Measurements from ENCODE around the gene INAFM2.

INAFM2 gene

DNA sequence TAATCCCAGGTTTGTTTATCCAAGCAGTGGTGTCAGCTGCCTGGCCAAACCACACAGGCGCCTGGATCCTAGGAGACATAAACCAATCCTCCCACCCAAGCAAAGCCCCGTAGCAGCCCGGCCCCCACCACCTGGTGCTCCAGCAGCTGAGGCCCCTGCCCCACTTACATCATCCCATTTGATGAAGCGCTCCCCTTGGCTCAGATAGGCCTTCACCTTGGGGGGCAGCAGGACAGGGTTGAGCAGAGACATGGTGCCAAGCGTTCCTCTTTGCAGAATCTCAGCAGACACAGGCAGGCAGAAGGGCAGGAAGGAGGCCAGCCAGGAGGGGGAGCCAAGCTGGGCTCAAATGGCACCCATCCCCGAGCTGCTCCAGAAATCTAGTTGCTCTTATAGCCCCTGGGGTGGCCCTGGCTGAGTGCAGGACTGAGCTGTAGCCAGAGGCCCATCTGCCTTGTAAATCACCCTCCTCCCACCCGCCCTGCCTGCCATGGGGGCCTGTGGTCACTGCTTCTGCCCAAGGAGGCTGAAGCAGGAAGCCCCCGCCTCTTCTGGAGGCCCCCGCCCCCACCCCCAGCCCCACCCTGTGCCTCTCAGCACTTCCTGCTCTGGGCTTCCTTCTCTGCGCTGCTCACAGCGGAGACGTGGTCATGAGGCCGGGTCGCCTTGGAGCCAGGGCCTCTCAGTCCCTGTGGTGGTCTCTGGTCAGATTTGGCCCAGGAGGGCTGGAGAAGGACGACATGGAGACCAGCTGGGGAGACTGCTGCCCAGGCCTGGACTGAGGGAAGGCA lies 15.9 kb upstream of the INAFM2 start, which contains the start of gene PLCB2:
Gene PLCB2 (minus strand): TSS at position 515 of the 791 bp plus-strand sequence. CDS start 263 bp downstream, at position 252.
- DNase-seq = peak; percentile 67 to 73

DNA sequence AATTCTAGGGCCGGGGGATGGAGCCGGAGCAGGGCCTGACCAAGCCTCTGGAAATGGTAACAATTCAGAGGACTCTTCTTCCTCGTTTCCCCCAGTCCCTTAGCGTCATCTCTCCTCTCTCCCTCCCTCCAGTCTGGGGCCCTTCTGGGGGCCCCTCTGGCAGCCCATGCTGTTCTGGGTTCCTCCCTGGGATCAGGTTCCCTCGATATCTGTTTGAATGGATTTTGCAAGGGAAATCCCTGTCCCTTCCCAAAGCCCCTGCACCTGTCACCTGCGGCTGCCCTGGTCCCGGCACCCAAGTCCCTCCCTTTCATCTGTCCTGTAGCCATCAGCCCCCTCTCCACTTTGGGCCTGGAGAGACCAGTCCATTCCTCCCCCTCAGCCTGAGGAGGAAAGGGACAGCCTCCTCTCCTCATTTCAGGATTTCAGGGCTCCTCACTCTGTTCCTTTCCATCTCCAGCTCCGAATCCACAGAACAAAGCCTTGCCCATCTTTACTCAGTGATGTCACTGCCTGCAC lies 14.1 kb upstream of the INAFM2 start:
- DNase-seq = no peak

DNA sequence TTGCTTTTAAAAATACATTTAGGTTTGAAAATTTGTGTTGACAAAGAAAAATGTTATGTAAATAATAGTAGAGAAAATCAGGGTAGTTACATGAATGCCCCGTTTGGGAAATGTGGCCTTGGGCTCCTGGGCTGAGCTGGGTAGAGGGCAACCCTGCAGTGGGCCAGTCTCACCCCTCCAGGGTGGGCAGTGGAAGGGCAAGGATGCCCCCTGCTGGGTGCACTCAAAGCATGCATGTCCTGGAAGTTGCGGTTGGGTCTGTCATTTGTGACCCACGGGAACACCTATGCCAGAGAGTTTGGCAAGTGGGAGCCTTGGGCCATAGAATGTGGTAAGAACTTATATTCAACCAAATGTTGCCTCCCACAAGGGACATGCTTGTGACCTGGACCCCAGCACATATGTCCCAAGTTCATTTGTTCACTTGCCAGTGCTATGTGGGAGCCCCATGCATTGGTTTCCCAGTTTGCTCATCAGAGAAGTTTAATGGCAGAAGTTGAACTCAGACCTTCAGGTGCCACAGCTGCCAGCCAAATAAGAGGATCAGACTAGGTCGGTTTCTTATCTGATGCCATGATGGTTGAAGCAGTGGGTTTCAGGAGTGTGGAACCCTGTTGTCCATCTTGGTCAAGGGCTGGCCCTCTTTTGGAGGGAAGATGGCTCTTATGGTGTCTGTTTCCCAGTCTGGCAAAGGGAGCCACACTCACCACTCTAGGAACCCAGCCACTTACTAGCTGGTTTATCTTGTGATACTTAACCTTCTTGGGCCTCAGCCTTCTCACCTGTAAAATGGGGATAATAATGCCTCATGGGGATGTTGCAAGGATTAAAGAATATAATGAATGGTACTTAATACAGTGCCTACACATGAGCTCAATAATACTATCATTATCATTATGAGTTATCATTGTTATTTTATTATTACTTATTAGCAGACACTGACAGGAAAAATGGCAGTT lies 13.2 kb upstream of the INAFM2 start:
- peak; percentile 65 to 75 for DNase-seq

DNA sequence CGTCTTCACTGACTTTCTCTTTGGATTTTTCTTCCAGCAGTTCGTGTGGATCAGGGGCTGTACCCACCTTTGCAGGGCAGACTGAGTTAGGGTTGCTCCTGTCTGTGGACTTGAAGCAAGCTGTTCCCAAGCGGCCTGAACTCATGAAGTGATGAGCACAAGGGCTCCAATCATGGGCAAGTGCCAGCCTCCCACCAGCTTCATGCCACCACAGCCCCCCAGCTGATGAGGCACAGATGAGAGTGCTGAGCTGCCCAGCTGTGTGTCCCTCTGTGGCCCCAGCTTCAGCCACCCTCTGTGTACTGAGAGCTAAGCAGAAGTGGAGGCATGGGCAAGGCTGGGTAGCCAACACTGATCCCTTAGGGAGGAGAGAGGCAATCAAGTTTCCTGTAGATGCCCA lies 12.5 kb upstream of the INAFM2 start:
- DNase-seq = no peak

DNA sequence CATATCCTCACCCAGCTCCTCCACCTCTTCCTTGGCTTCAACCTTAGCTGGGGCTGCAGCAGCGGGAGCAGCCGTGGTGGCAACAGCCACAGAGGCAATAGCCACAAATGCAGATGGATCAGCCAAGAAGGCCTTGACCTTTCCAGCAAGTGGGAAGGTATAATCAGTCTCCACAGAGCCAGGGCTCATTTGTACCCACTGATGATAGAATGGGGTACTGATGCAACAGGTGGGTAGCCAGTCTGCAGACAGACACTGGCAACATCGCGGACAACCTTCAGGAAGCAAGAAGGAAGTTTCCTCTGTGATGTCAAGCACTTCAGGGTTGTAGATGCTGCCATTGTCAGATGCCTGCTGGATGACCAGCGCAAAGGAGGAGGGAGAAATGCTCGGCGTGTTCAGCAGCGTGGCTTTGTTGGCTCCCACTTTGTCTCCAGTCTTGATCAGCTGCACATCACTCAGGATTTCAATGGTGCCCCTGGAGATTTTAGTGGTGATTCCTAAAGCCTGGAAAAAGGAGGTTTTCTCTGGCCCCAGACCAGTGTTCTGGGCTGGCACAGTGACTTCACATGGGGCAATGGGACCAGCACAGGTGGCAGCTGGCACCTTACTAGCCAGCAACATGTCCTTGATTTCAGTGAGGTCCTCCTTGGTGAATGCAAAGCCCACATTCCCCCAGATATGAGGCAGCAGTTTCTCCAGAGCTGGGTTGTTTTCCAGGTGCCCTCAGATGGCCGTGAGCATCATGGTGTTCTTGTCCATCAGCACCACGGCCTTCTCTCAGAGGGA lies 10.9 kb upstream of the INAFM2 start:
- no peak for DNase-seq

DNA sequence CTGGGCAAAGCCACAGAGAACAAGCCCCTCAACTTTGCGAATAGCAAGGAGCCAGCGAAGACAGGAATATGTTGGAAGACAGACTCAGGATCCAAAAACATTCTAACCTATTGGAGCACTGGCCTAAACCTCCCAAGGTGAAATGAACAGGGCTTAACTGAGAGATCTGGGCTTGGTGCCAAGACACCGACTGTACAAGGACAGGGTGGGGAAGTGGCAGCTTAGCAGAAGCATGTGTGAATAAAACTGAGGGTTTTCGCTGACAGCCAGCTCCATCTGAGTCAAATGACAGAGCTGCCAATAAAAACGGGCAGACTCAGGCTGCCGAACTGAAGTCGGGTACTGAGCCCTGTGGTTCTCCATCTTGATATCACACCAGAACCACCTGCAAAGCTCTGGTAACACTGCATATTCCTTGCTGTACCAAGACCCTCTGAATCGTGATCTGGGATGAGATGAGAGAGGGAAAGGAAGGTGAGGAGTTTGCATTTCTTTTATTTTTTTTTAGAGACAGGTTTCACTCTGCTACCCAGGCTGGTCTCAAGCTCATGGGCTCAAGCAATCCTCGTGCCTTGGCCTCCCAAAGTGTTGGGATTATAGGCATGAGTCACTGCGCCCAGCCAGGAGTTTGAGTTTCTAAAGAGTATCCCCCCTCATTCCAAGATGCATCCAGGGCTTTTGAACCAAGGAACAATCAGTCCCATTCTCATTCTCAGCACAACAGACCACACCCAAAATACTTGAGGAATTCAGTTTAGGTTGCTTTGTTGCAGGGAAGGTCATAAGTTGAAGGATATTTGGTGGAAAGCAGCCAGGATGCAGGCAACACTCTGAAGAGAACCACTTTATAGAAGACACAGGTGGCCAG lies 9.7 kb upstream of the INAFM2 start:
- peak; percentile 62 to 68 for DNase-seq

DNA sequence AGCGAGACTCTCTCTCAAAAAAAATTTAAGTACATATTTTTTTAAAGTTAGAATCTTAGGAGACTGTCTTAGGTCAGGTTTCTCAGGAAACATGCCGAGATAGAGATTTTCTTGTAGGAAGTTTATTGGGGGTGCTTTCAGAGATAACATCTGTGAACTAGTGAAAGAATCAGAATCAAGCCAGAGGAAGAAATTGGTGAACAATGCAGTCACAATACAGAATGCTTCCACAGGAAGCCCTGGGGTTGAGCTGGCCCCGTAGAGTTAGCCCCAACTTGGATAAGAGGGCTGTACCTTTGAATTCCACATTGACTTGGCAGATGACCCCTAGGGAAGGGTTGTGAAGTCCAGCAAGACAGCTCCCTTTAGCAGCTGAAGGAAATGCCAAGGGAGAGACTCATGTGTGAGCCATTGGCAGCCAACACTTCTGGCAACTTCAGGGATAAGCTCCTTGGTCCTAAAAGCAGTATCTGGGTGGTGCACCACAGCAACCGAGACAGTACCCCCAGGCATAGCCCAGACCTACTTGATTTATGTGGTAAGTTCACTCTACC lies 8.7 kb upstream of the INAFM2 start:
- no peak for DNase-seq

DNA sequence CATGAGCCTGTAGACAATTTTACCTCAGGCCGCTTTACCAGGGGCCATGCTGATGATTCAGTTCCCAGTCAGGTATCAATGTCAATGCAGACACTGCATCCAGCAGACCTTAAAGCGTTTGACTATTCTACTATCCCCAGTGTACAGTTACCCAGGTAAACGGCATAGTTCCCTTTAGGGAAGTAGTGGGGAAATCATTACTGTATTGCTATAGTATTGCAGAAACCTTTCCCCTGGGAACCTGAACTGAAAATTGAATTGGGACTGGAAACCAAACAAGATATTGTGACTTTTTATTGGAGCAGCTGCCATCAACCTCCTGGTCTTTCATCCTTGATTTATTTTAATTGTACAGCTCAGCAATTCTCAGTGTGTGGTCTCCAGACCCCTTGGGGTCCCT lies 6.6 kb upstream of the INAFM2 start:
- DNase-seq = no peak

DNA sequence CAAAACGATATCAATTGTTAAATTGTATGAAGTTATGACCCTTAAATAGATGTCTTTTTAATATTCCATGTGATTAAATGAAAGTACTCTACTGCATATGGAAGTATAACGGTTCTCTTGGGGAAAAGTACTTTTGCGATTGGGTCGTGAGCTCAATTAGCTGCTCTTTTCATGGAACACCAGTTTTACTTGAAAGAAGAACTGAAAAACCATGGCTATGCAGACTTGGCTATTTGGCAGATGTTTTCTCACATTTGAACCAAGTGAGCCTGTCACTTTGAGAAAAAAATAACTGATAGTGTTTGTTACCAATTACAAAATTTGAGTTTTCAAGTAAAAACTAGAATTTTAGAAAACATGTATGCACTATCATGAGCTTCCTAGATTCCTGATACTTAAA lies 5.9 kb upstream of the INAFM2 start:
- no peak for DNase-seq

DNA sequence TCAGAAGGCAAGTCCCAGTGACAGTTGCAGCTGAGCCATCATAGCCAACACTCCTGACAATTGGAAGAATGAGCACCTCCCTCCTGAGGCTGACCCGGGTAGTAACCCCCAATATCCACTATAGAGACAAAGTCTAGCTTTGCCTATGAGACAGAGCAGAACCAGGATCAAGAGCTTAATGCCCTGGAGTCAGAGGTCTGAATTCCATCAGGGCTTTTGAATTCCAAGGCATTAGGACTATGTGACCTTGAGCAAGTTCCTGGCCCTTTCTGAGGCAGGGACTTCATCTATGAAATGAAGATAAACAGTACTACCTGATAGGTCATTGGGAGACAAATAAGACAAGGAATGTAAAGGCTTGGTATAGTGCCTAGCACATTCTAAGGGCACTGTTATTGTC lies 3.1 kb upstream of the INAFM2 start:
- DNase-seq = no peak

DNA sequence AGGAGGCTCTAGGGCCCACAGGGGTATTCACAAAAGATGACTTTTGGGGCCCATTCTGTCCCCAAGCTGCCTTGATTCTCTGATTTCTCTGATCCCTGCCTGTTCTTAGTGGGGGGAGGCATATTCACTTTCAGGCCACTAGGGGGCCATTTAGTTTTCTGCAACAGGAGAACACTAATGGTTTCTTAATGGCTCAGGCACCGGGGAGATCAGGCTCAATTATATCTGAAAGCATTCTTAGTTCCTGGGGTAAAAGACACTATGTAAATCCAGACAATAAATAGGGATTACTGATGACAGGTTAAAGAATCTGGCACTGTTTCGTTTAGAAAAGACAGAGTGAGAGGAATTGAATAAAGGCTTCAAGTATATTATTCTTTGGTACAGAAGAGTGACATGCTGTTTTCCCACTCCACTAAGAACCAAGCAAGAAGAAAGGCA lies 2.5 kb upstream of the INAFM2 start:
- peak; percentile 71 to 82 for DNase-seq

DNA sequence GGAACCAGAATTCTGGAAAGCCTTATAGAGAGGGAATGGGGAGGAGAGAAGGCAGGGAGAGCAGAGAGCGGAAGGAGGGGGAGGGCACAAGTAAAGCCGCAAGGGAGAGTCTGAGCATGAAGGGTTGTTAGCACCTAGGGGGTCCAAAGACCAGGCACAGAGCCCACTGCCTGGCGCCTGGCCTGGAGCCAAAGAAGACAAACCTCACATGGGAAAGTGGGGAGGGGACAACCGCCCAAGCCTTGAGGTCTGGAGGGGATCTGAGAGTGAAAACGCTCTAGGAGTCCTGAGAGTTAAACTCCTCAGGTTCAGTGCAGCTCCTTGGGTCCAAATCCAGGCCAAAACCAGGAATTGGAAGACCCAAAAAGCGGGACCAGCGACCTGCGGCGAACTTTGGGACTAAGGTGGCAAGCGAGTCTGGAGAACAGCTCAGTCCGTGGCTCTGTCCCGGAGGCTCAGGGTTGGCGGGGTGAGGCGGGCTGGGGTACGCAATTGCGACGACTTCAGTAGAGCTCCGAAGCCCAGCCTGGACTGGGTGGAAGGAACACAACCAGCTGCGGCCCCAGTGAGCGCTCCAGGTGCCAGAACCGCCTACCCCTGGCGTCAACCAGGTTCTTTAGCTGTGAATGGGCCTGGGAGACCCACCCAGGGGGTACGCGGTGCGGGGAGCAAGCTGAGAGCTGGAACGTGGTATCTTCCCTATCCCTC lies 807 bp upstream of the INAFM2 start:
- DNase-seq = no peak

DNA sequence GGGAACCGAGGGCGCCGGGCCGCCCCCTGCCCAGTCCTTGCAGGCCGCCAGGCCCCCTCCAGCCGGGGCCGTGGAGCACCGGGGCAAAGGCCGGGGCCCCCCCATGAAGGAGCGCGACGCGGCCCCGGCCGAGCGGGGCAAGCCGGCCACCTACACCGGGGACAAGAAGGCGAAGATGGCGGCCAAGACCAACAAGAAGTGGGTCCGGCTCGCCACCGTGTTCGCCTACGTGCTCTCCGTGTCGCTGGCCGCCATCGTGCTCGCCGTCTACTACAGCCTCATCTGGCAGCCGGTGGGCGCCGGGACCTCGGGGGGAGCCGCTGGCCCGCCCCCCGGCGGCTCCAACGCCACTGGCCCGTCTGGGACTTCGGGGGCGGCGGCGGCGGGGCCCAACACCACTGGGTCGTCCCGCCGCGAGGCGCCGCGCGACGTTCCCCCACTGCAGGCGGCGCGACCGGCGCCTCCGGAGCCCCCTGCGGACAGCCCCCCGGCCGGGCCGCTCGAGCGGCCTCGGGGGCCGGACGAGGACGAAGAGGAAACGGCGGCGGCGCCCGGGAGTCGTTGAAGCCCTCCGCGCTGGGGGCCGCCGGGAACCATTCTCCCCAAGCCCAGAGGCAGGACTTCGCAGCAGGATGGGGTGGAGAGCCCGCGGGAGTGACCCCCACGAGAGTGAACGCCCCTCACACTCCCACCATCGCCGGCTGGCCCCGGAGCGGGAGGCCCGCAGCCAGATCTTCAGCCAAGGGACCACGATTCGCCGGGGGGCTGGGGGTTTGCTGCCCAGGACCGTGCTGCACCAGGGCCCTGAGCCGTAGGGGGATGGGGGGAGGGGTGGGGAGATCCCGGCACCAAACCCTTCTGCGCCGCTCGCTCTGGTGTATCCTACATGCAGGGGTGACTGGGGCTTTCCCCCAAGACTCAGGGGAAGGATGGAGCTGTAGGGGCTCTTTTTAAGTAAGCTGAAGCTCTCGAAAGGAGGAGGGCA lies 753 bp downstream of the INAFM2 start:
- peak in 1 of 2 donors; percentile 19 for DNase-seq

DNA sequence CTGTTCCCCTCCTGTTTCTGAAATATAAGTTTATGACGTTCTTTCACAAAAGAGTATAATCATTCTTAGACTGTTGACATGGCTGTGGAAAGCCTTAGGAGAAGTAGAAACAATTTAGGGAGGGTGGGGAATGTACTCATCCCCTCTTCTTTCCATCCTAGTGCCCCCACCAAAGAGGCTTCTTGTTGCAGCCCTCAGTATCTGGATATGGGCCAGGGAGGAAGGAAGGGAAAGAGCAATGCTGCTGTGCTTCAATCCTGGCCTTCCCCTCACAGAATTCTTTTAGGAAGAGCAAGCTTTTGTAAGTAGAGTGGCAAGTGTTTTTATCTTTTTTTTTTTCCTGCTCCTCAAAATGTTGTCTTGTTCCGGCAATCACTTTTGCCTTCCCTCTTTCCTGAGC lies 1.7 kb downstream of the INAFM2 start:
- DNase-seq = no peak

DNA sequence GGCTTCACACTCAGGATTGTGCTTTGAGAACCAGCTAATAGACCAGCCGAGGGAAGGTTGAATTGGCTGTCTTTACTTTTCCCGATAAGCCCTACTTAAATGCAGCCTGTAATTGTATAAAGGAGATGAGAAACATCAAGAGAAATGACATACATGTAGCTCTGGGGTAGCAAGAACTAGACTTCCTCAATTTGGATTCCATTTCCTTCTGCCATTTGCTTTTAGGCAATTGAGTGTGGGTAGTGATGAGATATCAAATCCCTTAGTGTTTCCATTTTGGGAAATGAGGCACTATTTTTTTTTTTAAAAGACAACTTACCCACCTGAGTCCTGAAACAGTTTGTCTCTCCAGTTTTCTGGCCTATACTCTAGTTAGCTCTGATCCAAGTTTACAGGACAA lies 2.2 kb downstream of the INAFM2 start:
- no peak for DNase-seq

DNA sequence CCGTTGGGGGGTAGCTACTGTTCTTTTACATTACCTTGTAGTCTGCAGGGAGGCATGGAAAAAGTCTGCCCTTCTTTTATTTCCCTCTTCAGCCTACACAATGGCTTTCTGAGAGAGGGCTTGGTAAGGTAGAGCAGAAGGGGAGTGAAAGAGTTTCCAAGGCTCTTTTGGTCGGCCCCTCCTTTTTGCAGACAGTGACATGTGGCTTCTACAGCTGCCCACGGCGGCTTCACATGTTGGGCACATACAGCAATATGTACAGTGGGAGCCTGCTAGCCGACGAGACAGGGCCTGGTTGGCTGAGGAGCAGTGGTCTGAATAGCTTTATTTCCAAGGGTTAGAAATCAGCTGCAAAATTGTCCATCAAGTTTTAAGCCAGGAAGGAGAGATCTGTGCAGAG lies 4.0 kb downstream of the INAFM2 start:
- DNase-seq = no peak

DNA sequence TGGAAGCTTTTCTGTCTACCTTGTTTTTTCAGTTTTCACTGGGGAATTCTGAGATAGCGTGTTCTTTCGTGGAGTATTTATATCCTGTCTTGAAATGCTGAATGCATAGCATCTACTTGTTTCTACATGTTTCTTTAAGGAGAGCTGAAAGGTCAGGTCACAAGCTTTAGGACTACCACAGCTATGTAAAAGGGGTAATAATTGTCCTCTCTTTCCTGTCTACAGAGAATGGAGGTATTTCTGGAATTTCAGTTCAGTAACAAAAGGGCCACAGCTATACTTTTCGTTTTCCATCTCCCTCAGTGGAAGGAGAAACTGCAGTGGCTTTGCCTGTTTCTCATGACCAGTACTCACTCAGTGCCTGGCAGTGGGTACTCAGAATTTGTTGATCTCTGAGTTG lies 4.7 kb downstream of the INAFM2 start:
- DNase-seq = no peak

DNA sequence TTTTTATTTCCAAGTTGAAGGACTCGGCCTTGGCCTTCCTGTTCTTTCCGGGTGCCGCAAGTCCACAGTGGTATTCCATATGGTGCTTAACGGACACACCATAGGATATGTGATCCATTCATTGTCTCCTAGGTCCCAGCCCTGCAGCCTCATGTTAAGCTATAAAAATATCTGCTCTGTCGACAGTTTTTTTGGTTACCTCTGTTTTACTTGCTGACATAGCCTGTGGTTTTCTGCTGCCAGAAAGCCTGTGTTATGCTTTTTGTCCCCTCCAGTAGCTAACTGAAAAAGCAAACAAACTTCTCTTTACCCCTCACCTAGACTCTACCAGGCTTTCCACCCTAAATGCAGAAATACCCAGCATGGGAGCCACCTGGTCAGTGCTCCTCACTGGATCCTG lies 5.3 kb downstream of the INAFM2 start:
- DNase-seq = no peak

DNA sequence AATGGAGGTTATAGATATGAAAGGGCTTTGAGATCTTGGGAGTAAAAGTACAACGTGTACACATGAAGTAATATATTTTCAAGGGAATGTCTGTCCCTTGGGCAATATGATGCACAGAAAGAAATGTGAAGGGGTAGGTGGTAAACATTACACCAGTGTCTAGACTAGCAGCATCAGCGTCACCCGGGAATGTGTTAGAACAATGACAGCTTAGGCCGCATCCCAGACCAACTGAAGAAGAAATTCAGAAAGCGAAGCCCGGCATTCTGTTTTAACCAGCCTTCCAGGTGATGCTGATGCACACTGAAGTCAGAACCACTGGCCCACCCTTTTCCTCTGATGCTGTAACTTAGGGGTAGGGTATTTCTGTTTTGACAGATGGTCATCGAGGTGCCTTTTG lies 6.3 kb downstream of the INAFM2 start:
- no peak for DNase-seq
